GDM1 (cell line): ENCODE data around the gene CYS1.
"Not testable (repeated sequence)": the region's sequence is repeated elsewhere in the genome, so short reads cannot be mapped to it uniquely, and the experiment has no call there.

Experiments used
- DNase-seq: peaks from one replicate; lab custom pipeline; 2025; lab: John Stamatoyannopoulos, UW

Gene CYS1

DNA sequence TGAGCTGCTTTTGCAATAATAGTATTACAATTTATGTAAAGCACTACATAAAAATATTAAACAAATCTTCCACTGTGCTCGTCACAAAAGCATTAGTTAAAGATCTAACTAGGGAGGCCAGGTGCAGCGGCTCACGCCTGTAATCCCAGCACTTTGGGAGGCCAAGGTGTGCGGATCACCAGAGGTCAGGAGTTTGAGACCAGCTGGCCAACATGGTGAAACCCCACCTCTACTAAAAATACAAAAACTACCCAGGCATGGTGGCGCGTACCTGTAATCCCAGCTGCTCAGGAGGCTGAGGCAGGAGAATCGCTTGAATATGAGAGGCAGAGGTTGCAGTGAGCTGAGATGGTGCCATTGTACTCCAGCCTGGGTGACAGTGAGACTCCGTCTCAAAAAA, 49.4 kb downstream of the CYS1 start:
- DNase-seq: not testable (repeated sequence)

DNA sequence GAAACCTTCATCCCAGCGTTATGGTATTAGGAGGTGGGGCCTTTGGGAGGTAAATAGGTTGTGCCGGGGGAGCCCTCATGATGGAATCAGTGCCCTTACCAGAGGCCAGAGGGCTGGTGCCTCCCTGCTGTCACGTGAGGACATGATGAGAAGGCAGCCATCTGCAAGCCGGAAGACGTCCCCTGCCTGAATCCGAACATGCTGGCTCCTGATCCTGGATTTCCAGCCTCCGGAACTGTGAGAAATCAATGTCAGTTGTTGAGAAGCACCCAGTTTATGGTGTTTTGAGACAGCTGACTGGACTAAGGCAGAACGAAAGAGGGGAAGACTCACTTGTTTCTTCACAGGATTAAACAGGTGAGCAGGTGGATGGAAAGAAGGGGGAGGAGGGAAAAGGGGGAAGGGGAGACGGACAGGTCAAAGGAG, 49.9 kb downstream of the CYS1 start:
- no peak for DNase-seq

DNA sequence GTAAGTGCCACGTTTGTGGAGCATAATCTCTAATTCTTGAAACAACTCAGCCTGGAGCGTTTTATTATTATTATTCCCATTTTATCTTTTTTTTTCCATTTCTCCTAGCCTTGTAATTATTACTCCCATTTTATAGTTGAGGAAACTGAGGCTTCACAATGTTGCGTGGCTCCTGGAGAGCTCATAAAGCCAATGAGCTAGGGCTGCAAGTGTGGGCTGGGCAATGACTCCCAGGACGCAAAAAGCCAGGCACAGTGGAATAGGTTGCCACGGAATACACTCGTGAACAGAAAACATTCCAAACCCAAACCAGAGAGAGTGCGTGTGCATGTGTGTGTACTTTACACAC, 50.4 kb downstream of the CYS1 start:
- DNase-seq: no peak

DNA sequence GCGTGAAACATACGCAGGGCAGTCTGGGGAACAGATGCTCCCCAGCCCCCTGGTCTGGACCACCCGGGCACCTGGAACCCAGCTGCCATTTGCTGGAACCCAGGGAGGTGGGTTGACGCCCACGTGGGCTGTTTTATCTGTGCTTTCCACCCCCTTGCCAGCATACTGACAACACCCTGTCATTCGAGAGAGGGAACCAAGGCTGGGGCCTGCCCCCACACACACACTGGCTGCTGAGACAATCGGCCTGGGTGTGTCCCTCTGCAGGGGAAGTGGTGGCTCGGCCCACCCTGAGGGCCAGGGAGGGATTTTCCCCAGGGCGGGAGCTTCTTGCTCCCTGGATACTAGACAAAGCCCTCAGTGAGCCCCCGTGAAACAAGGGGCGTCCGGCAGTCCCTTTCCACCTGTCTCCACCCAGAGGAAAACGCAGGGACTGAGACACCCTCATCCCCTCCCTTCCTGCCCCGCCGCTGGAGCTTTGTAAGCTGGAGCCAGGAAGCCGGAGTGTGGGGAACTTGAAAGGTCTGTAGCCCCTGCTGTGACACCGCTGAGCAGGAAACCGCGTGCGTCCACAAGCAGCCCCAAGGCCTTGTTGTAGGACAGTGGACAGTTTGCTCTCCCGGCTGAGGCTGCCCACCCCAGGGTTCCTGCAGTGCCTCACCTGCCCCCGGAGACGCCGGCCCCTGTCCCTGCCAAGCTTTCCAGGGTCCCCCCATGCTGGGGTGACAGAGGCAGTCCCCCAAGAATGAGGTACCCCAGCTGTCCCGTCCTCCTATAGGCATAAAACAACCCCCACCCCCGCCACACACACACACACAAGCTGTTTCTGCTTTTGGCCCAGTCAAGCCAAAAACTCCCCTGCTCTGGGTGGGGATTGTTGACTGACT, 51.0 kb downstream of the CYS1 start:
- DNase-seq: peak; percentile 52

DNA sequence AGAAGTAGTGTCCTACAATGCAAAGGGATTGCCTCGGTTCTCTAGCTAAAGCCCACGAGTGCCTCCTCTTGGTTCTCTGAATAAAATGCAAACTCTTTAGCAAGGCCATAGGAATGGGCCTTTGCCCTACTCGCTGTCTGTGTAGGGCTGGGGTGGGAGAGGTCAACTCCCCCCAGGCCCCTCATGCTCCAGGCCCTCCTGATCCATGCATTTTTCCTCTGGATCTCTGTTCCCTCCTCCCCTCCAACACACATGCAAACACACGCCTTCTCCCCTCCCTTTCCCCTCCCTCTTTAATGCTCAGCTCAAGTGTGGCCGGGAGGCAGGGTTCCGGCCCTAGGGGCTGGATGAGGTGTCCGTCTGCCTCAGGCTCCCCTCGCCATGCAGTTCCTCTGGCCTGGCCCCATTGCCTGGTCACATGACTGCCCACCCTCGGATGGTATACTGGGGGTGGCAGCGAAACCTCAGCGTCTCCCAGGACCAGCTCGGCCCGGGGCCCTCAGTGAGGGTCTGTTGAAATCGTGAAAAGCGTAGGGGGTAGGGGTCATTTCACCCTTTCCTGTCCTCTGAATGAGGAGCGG, 51.7 kb downstream of the CYS1 start:
- DNase-seq: no peak

DNA sequence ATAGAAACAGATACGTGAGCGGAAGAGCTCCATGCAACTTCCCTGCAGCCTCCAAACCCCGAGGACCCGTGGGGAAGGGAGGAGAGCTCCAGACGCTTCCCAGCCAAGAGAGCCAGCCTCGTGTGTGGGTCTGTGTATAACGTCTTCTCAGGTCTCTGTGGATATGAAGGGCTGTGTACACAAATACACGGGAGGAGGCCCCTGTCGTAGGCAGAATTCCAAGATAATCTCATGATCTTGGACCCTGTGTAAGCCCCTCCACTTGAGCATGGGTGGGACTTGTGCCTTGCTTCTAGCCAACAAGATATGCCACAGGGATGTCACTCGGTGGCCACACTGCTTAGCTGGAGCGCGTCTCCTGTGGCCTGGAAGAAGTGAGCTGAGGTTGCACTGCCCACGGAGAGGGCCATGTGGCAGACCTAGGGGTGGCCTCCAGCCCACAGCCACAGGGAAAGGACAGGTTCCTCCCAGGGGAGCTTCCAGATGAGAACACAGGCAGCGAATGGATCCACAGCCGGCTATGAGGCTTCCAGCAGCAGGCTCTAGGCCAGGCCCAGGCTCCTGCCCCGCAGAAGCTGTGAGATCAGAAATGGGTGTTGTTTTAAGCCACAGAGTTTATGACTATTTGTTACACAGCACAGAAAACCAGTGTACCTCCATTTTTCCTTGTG, 52.4 kb downstream of the CYS1 start:
- no peak for DNase-seq

DNA sequence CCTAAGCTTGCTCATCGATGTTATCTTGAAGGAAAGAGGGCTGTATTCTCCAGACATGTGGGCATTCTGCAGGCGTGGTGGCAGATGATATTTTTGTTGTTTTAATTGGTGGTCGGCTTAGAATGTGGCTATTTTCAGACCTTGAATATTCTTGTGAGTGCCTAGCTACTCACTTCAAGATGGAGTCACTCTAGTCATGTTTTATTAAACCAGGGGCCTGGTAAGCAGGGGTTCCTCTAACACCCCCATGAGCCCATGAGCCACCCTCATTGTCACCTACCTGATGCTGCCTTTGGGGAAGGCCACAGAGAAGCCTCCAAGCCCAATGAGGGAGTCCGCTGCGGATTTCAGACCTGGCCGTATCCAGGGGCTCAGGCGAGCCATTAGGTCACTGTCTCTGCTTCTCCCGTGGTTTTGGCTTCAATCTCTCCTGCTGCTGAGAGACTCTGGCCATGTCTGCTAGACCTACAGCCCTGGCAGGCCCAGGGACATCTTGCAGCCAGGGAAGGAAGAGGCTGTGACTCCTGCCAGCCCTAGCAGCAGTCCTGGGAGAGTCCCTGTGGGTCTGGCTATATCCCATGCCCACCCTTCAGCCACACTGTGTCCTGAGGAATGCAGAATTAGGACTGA, 53.2 kb downstream of the CYS1 start:
- no peak for DNase-seq

DNA sequence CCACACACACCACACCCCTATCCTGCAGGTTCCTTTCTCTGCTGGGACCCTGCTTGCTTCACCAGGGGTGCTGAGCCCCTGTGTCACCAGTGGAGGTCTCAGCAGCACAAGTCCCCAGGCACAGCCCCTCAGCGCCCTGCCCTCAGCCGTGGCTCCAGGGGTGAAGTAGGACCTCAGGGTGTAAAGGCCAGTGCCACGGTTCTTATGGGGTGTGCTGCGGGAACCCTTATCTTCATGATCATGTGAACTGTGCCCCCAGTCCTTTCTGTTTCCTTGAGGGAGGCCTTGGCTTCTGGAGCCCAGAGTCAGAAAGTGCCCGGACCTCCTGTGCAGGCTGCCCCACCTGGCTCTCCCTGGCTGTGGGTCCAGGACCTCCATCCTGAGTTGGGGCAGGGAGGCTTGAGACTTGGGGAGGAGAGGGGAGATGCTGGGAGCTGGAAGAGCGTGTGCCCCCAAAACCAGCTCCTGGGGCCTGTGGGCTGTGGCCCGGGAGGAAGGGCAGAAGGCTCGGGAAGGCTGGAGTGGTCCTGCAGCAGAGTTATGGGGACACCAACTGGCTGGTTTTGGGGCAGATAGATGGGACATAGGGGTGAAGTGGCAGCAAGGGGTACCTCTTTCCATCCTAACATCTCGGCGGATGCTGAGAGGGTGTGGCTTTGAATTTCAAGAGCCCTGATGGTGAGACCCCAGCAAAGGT, 57.1 kb downstream of the CYS1 start:
- DNase-seq: no peak

DNA sequence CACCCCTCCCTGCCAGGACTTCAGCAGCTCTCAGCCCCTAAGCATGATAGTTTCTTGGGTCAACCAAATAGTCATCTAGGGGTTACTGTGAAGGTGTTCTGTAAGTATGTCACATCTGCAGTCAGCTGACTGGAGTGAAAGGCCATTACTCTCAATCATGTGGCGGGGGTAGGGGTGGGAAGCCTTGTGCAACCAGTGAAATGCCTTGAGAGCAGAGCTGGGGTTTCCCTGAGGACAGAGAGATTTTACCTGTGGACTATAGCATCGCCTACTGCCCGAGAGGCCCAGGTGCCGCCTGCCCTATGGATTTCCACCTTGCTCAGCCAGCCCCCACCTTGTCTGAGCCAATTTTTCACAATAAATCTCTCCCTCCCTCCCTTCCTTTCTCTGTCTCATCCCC, 57.8 kb downstream of the CYS1 start:
- DNase-seq: no peak

DNA sequence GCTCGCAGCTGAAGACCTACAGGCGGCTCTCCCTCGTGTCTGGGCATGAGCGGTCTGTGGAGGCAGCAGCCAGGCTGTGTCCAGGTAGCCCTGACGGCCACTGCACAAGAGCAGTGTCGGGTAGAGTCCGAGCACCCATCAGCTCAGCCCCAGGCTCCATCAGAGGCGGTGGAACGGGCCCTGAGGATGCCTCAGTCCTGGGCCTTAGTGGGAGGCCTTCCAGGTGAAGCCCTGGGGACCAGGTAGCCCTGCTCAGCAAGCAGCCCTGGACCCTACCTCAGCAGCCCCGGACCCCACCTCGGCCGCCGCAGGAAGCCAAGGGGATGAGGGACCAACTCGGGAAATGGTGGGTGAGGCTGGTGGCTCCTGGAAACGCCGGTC, 58.2 kb downstream of the CYS1 start:
- no peak for DNase-seq

DNA sequence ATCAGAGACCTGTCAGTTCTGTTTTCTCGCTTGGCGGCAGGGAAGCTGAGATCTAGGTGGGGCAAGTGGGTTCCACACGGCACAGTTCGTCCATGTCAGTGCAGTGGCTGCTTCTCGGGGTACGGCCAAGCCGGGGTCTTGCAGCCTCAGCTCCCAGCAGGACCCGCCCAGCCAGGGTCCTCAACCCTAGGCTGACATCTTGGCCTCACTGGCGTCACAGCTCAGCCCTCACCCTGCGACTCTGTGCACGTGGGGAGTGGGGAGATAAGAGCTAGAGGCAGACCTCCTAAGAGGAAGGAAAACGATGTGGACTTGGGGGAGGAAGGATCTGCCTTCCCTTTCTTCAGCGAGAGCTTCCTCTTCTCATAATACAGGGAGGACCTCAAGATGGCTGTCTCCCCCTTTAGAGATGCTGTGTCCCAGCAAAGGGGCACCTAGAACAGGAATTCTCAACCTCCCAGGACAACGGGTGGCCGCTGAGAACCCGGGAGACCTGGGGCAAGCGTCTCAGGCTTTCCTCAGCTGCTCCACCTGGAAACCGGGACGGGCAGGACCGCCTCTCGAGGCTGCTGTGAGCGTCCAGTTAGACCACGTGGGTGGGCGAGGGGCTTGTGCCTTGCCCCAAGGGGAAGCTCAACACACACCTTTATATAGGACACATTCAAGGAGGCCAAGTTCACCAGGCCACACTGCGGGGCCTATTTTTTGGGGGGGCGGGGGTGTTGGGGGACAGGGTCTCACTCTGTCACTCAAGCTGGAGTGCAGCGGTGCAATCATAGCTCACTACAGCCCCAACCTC, 60.4 kb downstream of the CYS1 start:
- DNase-seq: peak; percentile 44

DNA sequence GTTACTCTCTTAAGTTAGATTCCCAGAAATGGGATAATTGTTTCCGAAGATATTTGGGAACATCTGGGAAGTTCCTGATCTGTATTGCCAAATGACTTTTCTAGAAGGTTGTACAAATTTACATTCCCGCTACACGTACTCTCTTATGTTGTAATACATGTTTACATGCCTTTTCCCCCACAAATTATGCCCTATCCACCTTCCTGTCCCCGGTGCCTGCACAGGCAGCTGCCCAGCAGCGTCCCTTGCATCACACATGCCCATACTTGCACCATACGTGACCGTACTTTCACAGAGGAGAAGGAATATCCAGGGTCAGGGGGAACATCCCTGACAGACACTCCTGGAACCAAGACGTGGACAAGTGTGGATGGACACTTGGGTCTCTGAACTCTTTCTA, 61.0 kb downstream of the CYS1 start:
- DNase-seq: no peak

DNA sequence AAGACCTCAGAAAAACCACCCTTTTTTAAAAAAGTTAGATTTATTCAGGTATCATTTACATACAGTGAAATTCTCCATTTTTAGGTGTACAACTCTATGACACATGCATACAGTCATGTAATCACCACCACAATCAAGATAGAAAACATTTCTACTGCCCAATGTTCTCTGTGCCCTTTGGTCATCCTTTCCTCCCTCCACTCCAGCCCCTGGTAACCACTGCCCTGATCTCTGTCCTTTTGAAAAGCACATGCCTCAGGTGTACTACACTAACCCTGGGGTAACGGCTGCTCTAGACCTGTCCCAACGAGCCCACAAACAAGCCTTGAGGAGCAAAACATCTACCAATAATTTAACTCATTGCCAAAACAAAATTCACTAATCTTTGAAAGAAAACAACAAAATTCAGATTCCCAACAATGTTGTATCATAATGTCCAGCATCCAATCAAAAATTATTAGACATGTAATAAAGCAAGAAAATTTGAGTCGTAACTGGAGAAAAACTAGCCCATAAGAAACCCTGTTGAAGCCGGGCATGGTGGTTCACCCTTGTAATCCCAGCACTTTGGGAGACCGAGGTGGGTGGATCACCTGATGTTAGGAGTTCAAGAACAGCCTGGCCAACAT, 62.8 kb downstream of the CYS1 start:
- DNase-seq: no peak

DNA sequence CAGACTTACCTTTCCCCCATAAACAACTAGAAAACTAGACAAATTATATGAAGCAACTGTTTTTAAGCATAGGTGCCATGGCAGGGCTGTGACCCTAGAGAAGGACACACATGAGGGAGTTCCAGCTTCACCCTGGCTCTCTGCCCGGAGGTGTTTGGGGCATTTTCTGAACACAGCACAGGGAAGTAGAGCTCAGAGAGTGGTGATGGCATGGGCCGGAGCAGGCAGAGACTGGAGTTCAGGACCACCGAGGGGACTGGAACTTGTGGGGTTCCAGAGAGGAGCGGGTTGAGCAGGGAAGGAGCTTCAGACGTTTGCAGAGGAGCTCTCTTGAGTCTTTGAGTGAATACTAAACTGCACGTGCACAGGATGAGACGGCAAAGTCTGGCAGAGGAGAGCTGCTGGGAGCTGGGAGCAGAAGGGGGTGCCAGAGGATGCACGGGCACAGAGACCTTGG, 63.4 kb downstream of the CYS1 start:
- DNase-seq: no peak

DNA sequence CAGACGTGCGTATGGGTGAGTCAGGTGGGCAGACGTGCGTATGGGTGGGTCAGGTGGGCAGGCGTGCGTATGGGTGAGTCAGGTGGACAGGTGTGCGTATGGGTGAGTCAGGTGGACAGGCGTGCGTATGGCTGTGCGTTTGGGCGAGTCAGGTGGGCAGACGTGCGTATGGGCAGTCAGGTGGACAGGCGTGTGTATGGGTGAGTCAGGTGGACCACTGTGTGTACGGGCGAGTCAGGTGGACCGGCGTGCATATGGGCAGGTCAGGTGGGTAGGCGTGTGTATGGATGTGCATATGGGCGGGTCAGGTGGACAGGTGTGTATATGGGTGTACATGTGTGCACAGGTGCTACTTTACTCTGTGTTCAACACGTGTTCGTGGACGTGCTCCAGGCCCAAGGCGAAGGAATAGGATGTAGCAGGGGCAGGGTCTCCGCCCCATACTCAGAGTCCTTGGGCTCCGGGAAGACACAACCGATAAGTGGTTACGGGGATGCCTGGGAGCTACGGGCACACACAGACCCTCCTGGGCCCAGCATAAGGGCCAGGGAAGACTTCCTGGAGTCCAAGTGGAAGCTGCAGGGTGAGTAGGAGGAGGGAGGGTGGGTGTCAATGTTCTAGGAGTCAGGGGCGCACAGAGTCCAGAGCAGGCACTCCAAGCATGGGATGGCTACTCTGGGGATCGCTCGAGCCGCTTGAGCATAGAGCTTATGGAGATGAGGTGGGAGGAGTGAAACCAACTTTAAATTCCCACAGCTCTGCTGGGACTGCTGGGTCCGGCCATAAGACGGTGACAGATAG, 64.0 kb downstream of the CYS1 start:
- no peak for DNase-seq

DNA sequence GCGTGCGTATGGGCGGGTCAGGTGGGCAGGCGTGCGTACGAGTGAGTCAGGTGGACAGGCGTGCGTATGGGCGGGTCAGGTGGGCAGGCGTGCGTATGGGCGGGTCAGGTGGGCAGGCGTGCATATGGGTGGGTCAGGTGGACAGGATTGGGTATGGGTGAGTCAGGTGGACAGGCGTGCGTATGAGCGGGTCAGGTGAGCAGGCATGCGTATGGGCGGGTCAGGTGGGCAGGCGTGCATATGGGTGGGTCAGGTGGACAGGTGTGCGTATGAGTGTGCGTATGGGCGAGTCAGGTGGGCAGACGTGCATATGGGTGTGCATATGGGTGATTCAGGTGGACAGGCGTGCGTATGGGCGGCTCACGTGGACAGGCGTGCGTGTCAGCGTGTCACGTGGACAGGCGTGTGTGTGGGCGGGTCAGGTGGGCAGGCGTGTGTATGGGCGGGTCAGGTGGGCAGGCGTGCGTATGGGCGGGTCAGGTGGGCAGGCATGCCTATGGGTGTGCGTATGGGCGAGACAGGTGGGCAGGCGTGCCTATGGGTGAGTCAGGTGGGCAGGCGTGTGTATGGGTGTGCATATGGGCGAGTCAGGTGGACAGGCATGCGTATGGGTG, 64.7 kb downstream of the CYS1 start:
- not testable (repeated sequence) for DNase-seq

DNA sequence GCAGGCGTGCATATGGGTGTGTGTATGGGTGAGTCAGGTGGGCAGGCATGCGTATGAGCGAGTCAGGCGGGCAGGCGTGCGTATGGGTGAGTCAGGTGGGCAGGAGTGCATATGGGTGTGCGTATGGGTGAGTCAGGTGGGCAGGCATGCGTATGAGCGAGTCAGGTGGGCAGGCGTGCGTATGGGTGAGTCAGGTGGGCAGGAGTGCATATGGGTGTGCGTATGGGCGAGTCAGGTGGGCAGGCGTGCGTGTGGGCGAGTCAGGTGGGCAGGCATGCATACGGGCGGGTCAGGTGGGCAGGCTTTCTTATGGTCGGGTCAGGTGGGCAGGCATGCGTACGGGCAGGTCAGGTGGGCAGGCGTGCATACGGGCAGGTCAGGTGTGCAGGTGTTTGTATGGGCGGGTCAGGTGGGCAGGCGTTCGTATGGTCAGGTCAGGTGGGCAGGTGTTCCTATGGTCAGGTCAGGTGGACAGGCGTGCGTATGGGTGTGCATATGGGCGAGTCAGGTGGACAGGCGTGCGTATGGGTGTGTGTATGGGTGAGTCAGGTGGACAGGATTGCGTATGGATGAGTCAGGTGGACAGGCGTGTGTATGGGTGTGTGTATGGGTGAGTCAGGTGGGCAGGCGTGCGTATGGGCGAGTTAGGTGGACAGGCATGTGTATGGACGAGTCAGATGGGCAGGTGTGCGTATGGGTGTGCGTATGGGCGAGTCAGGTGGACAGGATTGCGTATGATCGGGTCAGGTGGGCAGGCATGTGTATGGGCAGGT, 65.6 kb downstream of the CYS1 start:
- DNase-seq: no peak

DNA sequence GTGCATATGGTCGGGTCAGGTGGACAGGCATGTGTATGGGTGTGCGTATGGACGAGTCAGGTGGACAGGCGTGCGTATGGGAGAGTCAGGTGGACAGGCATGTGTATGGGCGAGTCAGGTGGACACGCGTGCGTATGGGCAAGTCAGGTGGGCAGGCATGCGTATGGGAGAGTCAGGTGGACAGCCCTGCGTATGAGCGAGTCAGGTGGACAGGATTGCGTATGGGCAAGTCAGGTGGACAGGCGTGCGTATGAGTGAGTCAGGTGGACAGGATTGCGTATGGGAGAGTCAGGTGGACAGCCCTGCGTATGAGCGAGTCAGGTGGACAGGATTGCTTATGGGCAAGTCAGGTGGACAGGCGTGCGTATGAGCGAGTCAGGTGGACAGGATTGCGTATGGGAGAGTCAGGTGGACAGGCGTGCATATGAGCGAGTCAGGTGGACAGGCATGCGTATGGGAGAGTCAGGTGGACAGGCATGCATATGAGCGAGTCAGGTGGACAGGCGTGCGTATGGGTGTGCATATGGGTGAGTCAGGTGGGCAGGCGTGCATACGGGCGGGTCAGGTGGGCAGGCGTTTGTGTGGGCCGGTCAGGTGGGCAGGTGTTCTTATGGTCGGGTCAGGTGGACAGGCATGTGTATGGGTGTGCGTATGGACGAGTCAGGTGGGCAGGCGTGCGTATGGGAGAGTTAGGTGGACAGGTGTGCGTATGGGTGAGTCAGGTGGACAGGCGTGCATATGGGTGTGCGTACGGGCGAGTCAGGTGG, 66.4 kb downstream of the CYS1 start:
- DNase-seq: not testable (repeated sequence)
